HG03439 (cell line): ENCODE results near the gene RSPH10B.
"Not testable (repeated sequence)": the region's sequence is repeated elsewhere in the genome, so short reads cannot be mapped to it uniquely, and the experiment has no call there.

Source experiments
- ATAC-seq: cut with Tn5 transposase; IDR thresholded peaks from one replicate; pipeline ENCODE4 v1.9.1; 2021; ENCODE audit warnings: mild to moderate bottlenecking, moderate library complexity; ENCODE audit not compliant: unreplicated experiment

RSPH10B gene

DNA sequence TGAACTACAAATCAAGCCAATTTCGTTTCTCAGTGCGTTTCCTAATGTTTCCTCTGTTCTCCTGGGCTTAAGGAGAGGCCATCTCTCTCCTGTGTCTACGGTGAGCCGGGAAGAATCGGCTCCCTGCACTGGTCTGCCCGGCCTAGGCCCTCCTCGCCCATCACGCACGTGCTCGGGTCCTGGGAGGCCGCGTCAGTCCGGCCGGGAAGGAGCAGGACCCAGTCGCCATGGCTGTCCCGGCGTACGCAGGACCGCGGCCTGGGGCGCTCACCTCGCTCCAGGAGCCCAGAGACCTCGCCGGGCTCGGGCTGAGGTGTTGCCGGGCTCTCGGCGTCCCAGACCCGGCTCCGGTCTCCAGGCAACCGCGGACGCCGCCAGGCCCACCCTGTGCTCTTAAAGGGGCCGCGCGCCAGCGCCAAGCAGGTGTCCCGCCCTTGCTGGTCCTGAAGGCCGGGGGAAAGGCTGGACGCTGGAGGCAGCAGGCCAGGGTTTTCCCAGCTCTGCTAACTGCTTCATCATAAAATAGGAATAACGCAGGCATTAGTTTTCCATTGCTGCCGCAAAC lies at the start of gene RSPH10B:
Gene RSPH10B, minus strand, starts transcription at position 343 of the 565 bp plus-strand sequence. CDS start 3,573 bp downstream, outside the sequence.
- ATAC-seq, result not testable (repeated sequence)

DNA sequence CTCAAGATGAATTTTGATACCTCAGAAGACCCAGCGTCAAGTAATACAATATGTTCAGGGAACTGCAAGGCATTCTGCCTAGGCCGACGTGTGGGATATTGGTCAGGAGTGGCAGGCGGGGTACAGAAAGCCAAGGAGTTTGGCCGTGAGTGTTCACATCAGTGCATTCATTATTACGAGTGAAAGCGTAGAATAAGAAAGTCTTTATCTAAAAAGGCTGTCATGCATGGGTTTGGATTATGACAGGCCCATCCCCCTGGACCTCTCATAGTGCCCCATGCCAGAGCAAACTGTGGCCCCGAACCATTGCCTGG lies 46.1 kb upstream of the RSPH10B start:
- no peak for ATAC-seq

DNA sequence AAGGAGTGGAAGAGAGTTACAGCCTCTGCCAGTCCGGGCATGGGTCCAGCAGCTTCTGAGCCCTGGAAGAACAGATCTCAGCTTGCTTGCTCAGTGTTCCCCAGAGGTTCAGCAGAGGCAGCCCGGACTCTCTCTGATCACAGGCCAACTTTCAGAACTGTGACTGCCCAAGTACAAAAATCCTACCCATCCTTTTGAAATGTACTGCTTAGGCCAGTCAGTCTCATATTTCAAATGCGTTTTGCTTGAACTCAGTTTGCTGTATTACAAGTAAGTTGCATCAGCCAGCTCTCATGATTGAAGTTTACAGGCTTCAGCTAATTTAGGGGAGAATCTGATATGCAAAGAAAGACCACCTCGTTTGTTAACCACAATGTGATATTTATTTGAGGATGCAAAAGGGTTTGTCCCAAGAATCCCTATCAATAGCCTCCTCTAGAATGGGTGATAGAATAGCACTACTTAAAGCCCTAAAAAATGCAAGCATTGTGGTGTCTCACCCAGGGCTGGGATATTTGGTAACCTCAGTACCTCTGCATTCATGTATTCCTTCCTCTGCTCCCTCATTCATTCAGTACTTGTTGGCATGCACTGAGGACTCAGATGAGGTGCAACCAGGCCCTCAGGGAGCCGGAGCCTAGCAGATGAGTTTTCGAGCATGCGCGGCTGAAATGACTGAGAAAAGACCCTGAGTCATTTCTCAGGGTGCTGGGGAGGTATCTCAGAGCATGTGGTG lies 45.6 kb upstream of the RSPH10B start:
- peak; percentile 69 for ATAC-seq

DNA sequence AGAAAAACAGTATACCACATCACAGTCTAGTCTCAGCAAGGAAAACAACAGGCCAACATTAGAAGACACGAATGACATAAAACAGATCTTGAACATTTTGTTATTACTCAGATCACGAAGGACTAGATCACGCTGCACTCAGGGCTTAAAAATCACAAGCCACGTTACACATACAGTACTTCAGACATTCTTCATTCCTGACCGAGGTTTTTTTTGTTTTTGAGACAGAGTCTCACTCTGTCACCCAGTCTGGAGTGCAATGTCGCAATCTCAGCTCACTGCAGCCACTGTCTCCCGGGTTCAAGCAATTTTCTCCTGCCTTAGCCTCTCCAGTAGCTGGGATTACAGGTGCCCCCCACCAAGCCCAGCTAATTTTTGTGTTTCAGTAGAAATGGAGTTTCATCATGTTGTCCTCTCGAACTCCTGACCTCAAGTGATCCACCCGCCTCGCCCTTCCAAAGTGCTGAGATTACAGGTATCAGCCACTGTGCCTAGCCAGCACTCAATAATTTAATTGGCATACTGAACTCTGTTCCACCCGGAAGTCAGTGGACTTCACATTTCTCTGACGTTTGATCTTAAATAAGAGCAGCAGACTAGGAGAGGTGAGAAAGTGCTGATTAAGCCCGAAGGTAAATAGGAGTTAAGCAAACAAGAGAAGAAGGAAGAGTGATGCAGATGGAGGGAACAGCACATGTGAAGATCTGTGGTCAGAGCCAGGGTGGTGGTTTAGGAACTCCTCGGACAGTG lies 42.0 kb upstream of the RSPH10B start:
- ATAC-seq, result no peak

DNA sequence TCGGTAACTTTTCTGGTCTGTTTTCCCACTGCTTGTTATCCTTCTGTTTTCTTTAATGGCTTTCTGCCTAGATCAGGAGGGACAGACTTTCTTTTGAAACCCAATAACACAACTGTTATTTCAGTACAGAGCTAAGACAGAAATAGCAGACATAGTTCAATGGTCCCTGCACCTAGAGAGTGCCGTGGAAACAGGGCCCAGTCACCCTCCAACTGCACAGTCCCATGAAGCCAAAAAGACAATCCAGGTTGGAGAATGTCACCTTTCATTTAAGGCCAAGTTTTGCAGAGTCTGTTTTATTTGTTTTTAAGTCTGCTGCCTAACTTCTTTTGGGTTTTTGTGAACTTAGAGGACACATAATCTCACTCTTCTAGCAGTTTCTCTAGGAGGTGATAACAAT lies 41.1 kb upstream of the RSPH10B start:
- ATAC-seq, result no peak

DNA sequence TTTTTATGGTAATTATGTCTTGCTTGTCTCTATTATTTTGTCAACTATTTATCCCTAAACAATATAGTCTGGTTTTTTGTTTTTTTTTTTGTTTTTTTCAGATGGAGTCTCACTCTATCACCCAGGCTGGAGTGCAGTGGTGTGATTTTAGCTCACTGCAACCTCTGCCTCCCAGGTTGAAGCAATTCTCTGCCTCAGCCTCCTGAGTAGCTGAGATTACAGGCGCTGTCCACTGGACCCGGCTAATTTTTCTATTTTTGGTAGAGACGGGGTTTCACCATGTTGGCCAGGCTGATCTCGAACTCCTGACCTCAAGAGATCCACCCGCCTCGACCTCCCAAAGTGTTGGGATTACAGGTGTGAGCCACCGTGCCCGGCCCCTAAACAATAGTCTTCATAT lies 39.9 kb upstream of the RSPH10B start:
- ATAC-seq, result not testable (repeated sequence)

DNA sequence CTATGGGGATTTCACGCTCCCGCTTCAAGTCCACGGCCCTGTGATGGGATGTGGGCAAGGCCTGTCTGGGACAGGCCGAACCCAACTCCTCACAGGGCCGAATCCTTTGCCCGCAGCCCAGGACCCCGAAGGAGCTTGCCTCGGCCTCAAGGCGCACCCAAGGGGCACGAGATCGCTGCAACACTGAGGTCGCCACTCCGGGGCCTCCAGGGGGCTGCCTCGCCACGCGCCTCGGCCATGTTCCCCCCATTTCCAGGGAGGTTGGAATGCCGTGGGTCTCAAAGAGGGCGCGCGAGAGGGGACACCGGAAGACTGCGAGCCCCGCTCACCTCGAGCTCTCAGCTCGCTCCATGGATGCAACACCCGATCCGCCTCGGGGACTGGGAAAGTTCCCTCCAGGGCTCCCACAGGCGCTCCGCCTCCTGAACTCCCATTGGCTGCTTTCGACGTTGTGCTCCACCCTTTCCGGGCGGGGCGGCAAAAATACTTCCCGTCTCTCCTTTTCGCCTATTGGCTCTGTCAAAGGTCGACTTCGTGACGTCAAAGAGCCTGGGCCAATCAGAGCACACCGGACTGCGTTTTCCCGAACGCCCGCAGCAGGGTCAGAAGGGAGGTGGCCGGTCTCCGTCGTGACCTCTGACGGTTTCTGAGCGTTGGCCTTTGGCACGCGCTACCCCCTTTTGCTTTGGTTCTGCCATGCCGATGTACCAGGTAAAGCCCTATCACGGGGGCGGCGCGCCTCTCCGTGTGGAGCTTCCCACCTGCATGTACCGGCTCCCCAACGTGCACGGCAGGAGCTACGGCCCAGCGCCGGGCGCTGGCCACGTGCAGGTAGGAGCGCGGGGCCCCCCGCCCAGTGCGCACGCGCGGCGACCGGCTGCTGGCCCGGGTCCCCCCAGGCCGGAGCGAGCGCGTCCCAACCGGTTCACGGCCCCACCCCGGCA lies 38.5 kb upstream of the RSPH10B start, which contains the start of the genes AIMP2 and PMS2:
Gene AIMP2, plus strand, starts transcription at position 605 of the 944 bp plus-strand sequence. Its CDS starts 92 bp downstream, at position 697.
Gene PMS2, minus strand, starts transcription at position 382 of the 944 bp plus-strand sequence. Its CDS starts 30 bp downstream, at position 352.
- peak; percentile 92 for ATAC-seq

DNA sequence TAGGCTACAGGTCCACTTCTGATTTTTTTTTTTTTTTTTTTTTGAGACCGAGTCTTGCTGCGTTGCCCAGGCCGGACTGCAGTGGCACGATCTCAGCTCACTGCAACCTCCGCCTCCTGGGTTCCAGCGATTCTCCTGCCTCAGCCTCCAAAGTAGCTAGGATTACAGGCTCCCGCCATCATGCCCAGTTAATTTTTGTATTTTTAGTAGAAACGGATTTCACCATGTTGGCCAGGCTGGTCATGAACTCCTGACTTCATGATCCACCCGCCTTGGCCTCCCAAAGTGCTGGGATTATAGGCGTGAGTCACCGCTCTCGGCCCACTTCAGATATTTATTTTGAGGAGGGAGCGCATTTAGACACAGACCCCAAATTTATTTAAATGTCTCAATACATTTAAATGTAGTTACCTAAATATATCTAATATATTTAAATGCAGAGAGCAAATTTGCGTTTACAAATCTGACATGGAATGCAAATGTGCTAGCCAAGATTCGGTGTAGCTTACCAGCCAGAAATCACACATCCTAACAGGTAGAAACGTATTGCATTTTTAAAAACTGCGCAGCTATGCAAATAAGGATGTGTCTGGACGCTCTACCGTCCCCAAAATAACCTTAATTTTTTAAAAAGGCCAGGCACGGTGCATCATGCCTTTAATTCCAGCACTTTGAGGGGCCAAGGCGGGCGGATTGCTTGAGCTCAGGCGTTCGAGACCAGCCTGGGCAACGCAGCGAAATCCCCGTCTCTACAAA lies 37.5 kb upstream of the RSPH10B start:
- ATAC-seq, result not testable (repeated sequence)

DNA sequence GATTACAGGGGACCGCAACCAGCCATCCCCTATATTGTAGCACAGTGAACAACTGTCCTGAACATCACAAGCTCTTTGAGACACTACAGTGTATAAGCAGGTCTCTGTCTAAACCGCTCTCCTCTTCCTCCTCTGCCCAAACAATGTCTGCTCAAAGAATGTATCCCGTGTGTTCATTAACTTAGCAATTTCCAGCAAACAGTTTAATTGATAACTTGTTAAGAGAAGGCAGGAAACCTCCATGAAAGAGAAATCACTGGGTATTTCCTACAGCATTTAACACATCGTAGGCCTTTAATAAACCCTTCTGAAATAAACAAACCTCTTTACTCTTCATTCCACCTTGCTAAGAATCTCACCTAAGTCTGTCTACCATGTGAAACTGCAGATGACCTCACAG lies 36.9 kb upstream of the RSPH10B start:
- ATAC-seq, result no peak

DNA sequence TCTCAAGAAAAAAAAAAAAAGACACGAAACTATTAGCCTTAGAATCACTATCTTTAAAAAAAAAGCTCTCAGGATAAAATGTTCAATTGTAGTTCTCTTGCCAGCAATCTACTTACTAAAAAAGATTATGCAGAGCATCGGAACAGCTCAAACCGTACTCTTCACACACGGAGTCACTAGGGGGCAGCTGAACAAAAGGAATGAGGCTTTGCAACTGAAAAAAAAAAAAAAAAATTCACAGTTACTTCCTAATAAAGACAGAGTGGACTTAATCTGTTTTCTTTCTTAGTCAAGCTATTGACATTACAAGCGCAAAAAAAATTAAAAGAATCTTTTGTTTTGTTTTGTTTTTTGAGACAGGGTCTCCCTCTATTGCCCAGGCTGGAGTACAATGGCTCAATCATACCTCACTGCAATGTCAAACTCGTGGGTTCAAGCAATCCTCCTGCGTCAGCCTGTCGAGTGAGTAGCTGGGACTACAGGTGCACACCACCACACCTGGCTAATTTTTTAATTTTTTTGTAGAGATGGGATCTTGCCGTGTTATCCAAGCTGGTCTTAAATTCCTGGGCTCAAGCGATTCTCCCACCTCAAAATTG lies 26.8 kb upstream of the RSPH10B start:
- no peak for ATAC-seq

DNA sequence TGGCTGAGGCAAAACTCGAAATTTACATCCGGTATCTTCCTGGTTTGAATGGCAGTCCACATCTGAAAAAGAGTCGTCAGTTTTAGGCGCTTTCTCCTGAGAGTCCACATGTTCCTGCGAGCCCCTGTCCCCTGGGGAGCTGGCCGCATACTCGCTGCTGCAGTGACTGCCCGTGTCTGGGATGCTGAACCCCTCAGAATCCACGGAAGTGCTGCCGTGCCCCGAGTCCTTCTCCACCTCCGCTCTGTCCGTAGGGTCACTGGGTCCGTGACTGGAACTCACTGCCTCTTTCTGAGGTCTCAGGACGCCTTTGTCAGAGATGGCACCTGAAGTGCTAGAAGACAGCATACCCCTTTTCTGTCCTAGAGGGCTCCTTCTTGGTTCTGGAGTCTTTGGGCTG lies 16.6 kb upstream of the RSPH10B start:
- ATAC-seq, result not testable (repeated sequence)

DNA sequence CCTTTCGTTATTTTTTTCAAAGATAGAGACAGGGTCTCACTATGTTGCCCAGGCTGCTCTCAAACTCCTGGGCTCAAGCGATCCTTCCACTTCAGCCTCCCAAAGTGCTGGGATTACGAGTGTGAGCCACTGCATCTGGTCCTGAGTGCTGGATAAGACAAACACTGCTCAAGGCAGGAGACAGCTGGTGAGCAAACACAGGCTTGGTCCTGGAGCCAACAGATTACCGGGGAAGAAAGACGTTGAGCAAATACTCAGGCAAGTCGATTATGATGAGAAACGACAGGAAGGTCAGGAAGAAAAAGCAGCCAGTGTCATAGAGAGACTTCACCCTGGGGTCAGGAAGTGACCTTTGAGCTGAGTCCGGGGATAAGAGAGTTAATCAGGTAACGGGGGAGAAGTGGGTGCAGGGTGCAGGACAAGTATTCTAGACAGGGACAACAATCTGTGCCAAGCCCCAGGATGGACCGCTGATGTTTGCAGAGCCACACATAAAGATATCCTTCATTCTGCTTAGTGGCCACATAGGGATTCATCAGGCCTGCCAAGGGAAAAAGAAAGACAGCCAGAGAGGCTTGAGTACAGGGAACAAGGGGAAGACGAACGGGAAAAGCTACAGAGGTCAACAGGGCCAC lies 9.3 kb upstream of the RSPH10B start:
- ATAC-seq, result not testable (repeated sequence)

DNA sequence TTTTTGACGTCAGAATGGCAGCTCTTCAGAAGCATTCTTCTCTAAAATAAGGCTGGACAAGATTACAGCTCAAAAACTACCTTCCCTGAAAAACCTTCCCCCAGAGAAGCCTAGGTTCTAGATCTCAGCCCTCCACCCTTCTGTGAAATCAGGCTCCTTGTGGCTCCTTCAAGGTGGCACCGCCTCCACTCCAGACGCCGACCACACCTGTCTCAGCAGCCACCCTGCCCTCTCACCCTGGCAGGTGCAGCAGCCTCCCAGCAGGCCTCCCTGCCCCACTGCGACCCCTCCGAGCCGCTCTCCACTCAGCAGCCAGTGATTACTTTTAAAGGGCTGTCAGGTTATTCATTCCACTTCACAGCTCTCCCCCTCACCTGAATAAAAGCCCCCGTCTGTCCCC lies 3.1 kb upstream of the RSPH10B start:
- ATAC-seq, result not testable (repeated sequence)

DNA sequence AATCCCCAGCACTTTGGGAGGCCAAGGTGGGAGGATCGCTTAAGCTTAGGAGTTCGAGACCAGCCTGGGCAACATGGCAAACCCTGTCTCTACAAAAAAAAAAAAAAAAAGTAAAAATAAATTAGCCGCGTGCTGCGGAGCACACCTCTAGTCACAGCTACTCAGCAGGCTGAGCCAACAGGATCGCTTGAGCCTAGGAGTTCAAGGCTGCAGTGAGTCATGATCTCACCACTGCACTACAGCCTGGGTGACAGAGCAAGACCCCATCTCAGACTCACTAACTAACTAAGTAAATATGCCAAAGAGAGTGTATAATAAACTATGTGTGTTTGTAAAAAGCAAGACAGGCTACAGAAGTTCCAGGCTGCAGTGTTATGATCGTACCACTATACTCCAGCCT lies 6.7 kb downstream of the RSPH10B start:
- not testable (repeated sequence) for ATAC-seq

DNA sequence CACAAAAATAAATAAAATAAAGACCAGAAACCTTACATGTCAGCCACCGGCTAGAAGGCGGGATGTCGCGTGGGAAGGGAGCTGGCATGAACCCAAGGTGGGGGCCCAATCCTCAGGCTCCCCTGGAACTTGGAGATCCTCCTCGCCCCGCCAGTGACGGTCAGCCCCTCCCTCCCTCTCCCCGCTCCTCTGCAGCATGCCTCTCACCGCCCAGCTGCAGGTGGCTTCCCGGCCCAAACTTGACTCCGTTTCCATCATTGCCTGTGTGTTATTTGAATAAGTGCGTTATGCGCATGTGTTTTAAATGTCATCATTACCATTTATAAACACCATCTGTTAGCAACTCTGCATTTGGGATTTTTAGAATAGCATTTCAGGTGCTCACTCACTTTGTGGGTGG lies 7.3 kb downstream of the RSPH10B start:
- ATAC-seq, result not testable (repeated sequence)

DNA sequence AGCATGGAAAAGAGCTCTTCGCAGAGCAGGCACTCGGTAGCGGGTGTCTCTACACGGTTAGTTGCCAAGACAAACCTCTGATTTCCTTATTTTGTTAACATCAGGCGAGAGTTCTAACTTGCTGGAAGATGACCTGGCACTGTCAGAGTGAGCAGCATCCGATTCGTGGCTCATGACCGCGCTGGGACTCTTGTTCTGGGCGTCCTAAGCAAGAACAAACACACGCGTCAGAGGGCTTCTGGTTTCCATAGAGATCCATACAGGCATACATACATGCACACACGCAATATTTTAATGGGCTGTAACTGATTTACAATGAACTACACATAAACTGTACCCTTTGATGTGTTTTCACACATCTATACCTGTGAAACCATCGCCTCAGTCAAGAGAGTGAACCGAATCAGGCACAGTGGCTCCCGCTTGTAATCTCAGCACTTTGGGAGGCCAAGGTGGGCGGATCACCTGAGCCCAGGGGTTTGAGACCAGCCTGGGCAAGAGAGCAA lies 35.5 kb downstream of the RSPH10B start:
- ATAC-seq, result not testable (repeated sequence)

DNA sequence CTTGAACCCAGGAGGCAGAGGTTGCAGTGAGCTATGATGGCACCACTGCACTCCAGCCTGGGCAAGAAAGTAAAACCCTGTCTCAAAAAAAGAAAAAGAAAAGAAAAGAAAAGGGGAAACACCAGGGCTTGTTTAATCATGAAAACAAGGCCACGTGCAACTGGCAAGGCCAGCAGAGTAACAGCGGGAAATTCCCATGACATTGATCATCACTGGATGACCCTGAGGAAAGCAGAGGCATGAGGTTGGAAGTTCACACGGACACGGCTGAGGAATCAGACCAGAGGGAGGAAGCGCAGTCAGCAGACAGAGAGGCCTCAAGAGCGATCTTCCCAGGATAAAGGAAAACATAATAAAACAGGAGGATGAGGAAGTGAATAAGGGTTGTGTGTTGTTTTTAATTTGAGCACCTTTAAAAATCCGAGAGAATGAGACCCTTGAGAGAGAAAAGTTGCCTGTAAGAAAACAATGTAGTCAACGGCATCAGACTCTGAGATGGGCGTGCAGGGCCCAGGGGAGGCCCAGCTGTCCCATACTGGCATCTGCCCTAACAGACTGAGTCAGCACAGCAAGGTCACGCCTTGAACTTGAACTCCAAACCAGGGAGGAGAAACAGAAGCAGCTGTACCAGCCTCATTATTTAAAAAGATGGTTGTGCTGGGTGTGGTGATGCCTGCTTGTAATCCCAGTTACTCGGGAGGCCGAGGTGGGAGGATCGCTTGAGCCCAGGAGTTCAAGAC lies 38.4 kb downstream of the RSPH10B start:
- ATAC-seq, result not testable (repeated sequence)

DNA sequence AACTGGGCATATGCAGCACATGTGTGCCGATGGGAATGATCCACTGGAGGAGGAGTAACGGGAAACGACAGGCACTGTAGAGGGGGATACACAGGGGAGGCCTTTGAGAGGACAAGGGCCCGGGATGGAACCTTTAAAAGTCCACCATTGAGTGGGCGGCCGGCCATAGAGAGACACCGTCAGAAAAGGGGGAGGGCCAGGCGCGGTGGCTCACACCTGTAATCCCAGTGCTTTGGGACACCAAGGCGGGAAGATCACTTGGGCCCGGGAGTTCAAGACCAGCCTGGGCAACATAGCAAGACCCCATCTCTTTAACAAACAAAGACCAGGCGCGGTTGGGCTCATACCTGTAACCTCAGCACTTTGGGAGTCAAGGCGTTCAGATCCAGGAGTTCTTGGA lies 39.2 kb downstream of the RSPH10B start:
- ATAC-seq, result not testable (repeated sequence)
